HepG2 (cell line): Measurements from ENCODE around the gene ADGRV1. TPM values are rescaled to one million over a fixed set of nuclear protein-coding genes. Genes with fewer than 3 reads are reported as not detected.
A peak's percentile ranks its signal among the peaks of the same experiment; 100 is the strongest.

Source experiments
- ARNT ChIP-seq: fragments of 450-650 bp; IDR thresholded peaks from 2 replicates; pipeline ENCODE4 v1.6.1; 2017
- ELF1 ChIP-seq: sonication (generic); formaldehyde crosslinking; IDR thresholded peaks from 2 replicates; pipeline ENCODE4 v1.4.0; 2020; ENCODE audit warnings: missing genetic modification reagents
- EP300 ChIP-seq, 3 experiments: sonication (generic) in 1 of 3; formaldehyde crosslinking in 1 of 3; IDR thresholded peaks; 2 replicates each; pipeline versions ENCODE4 v1.5.1 to v1.6.1; 2011 to 2020; ENCODE audit warnings: low read depth in 2 of 3, low read length in 2 of 3, borderline replicate concordance in 1 of 3, improper control_type of control experiment in 1 of 3, mild to moderate bottlenecking in 1 of 3, missing genetic modification reagents in 1 of 3, moderate library complexity in 1 of 3
- HCFC1 ChIP-seq: fragments of 150-350 bp; IDR thresholded peaks from 2 replicates; pipeline ENCODE4 v1.6.1; 2014; ENCODE audit warnings: low read depth, low read length
- HDAC6 ChIP-seq: fragments of 200-600 bp; sonication (generic); IDR thresholded peaks from 2 replicates; pipeline ENCODE4 v1.7.0; 2017; ENCODE audit warnings: mild to moderate bottlenecking, antibody characterized with exemption, low read length, low read depth
- HNF4A ChIP-seq: sonication (generic); formaldehyde crosslinking; IDR thresholded peaks from 2 replicates; pipeline ENCODE4 v1.4.0; 2020; ENCODE audit warnings: missing genetic modification reagents
- HNF4G ChIP-seq, 2 experiments: sonication (generic) in 1 of 2; formaldehyde crosslinking in 1 of 2; IDR thresholded peaks; 2 replicates each; pipeline versions ENCODE4 v1.4.0 to v1.6.1; 2011 to 2020; ENCODE audit warnings: borderline replicate concordance in 2 of 2, low read depth in 2 of 2, mild to moderate bottlenecking in 2 of 2, low read length in 1 of 2, missing genetic modification reagents in 1 of 2, moderate library complexity in 1 of 2
- ISX ChIP-seq: sonication (generic); formaldehyde crosslinking; conservative IDR thresholded peaks from 2 replicates; pipeline ENCODE4 v1.5.0; 2020; ENCODE audit warnings: missing genetic modification reagents
- PAWR ChIP-seq: sonication (generic); formaldehyde crosslinking; IDR thresholded peaks from 2 replicates; pipeline ENCODE4 v1.4.0; 2020; ENCODE audit warnings: missing genetic modification reagents, mild to moderate bottlenecking, borderline replicate concordance
- REXO4 ChIP-seq: sonication (generic); formaldehyde crosslinking; IDR thresholded peaks from 2 replicates; pipeline ENCODE4 v1.8.0; 2022; ENCODE audit warnings: missing genetic modification reagents, mild to moderate bottlenecking, borderline replicate concordance
- SMAD1 ChIP-seq: sonication (generic); formaldehyde crosslinking; IDR thresholded peaks from 2 replicates; pipeline ENCODE4 v1.4.0; 2020; ENCODE audit warnings: missing genetic modification reagents, low read depth, mild to moderate bottlenecking, borderline replicate concordance
- TBX2 ChIP-seq: sonication (generic); formaldehyde crosslinking; IDR thresholded peaks from 2 replicates; pipeline ENCODE4 v1.5.0; 2020; ENCODE audit warnings: missing genetic modification reagents, mild to moderate bottlenecking, borderline replicate concordance
- TEAD2 ChIP-seq: sonication (generic); formaldehyde crosslinking; IDR thresholded peaks from 2 replicates; pipeline ENCODE4 v1.9.0; 2021; ENCODE audit warnings: missing genetic modification reagents
- ZBTB37 ChIP-seq: sonication (generic); formaldehyde crosslinking; IDR thresholded peaks from 2 replicates; pipeline ENCODE4 v1.4.0; 2020; ENCODE audit warnings: mild to moderate bottlenecking, missing genetic modification reagents
- ZMAT3 ChIP-seq: sonication (generic); formaldehyde crosslinking; conservative IDR thresholded peaks from 2 replicates; pipeline ENCODE4 v1.7.0; 2021; ENCODE audit warnings: missing genetic modification reagents
- ZNF710 ChIP-seq: sonication (generic); formaldehyde crosslinking; IDR thresholded peaks from 2 replicates; pipeline ENCODE4 v1.5.0; 2020; ENCODE audit warnings: mild to moderate bottlenecking, missing genetic modification reagents, borderline replicate concordance
- ZNF737 ChIP-seq: sonication (generic); formaldehyde crosslinking; IDR thresholded peaks from 2 replicates; pipeline ENCODE4 v1.5.0; 2020; ENCODE audit warnings: missing genetic modification reagents, mild to moderate bottlenecking, borderline replicate concordance
- ZNF747 ChIP-seq: sonication (generic); formaldehyde crosslinking; IDR thresholded peaks from 2 replicates; pipeline ENCODE4 v1.8.1; 2023; ENCODE audit warnings: missing genetic modification reagents, mild to moderate bottlenecking, borderline replicate concordance
- ZNF768 ChIP-seq: sonication (generic); formaldehyde crosslinking; IDR thresholded peaks from 2 replicates; pipeline ENCODE4 v1.4.0; 2020; ENCODE audit warnings: missing genetic modification reagents
- ZNF775 ChIP-seq: sonication (generic); formaldehyde crosslinking; IDR thresholded peaks from 2 replicates; pipeline ENCODE4 v1.4.0; 2020; ENCODE audit warnings: missing genetic modification reagents, mild to moderate bottlenecking, moderate library complexity, borderline replicate concordance
- ZNF839 ChIP-seq: sonication (generic); formaldehyde crosslinking; IDR thresholded peaks from 2 replicates; pipeline ENCODE4 v1.4.0; 2020; ENCODE audit warnings: missing genetic modification reagents, mild to moderate bottlenecking, borderline replicate concordance
- ZNF879 ChIP-seq: sonication (generic); formaldehyde crosslinking; IDR thresholded peaks from 2 replicates; pipeline ENCODE4 v1.8.1; 2023; ENCODE audit warnings: missing genetic modification reagents
- ZSCAN29 ChIP-seq: sonication (generic); formaldehyde crosslinking; conservative IDR thresholded peaks from 2 replicates; pipeline ENCODE4 v1.4.0; 2020; ENCODE audit warnings: mild to moderate bottlenecking, missing genetic modification reagents
- ZUFSP ChIP-seq: sonication (generic); formaldehyde crosslinking; IDR thresholded peaks from 2 replicates; pipeline ENCODE4 v1.9.0; 2021; ENCODE audit warnings: missing genetic modification reagents, mild to moderate bottlenecking, borderline replicate concordance
- polyA plus RNA-seq, 8 experiments: library from polyadenylated mRNA; depleted of rRNA in 3 of 8; stranded (reverse) in 7 of 8; unstranded in 1 of 8; fragments of >200 nt; fragmentation: Illumina TruSeq in 4 of 8; extraction: Trizol in 4 of 8; gene quantifications; 2 replicates each; pipeline versions ENCODE4 v1.2.1 to v1.2.3, GENCODE V29; 2011 to 2016; ENCODE audit warnings: low read depth in 4 of 8, missing spikeins in 1 of 8, mixed read lengths in 1 of 8; ENCODE audit not compliant: insufficient read depth in 1 of 8
- total RNA-seq, 5 experiments: library from RNA; depleted of rRNA; stranded (reverse); fragments of >200 nt; fragmentation: Illumina TruSeq; extraction: Trizol; gene quantifications; 2 replicates each; pipeline ENCODE4 v1.2.3, GENCODE V29; 2016; ENCODE audit warnings: low read depth in 1 of 5

The ADGRV1 gene
- total and polyA plus RNA-seq, 2 of the 13 experiments (the other 11 are each of a cell fraction or from before 2014, with no cell fraction given), result 1.7 to 3.9 TPM

GRCh38 chr5:91092859-91093783 lies 534.5 kb downstream of the ADGRV1 start (continued):
- TF ChIP-seq ZSCAN29, result no peak
- TF ChIP-seq ZNF839, result no peak
- no peak for TF ChIP-seq ZNF737 (CRISPR knock-in tag)
- no peak for TF ChIP-seq TEAD2 (CRISPR knock-in tag)
- TF ChIP-seq ZBTB37 (CRISPR knock-in tag), result no peak
- no peak for TF ChIP-seq REXO4 (CRISPR knock-in tag)
- no peak for TF ChIP-seq ARNT
- TF ChIP-seq ZNF775 (CRISPR knock-in tag), result no peak
- TF ChIP-seq ISX (CRISPR knock-in tag), result no peak
- no peak for TF ChIP-seq SMAD1 (CRISPR knock-in tag)
- TF ChIP-seq ZMAT3, result no peak
- TF ChIP-seq ZNF879 (CRISPR knock-in tag), result no peak
- no peak for TF ChIP-seq PAWR
- no peak for TF ChIP-seq ZNF747 (CRISPR knock-in tag)
- TF ChIP-seq HCFC1, result no peak
- TF ChIP-seq ZNF768 (CRISPR knock-in tag), result no peak
- 0 out of 4 replicates have a peak, but pooled peaks of 1 of the 2 experiments have one; percentile 9 for TF ChIP-seq EP300 (IDR thresholded peaks at IDR 0.05; ENCODE audit: low read depth in 2 of 2, low read length in 2 of 2)
- TF ChIP-seq EP300 (CRISPR knock-in tag; IDR thresholded peaks at IDR 0.05; ENCODE audit: borderline replicate concordance), result no peak
- no peak for TF ChIP-seq HNF4G (IDR thresholded peaks at IDR 0.05; ENCODE audit: borderline replicate concordance, low read depth, low read length)
- TF ChIP-seq HNF4G (CRISPR knock-in tag; IDR thresholded peaks at IDR 0.05; ENCODE audit: borderline replicate concordance, low read depth), result no peak
- TF ChIP-seq TBX2 (CRISPR knock-in tag), result no peak
- TF ChIP-seq HDAC6, result no peak
- TF ChIP-seq ZUFSP (CRISPR knock-in tag), result no peak
- peak; percentile 69 for TF ChIP-seq HNF4A
- TF ChIP-seq ZNF710 (CRISPR knock-in tag), result 0 out of 2 replicates have a peak, but pooled peaks have one; percentile 42
- no peak for TF ChIP-seq ELF1 (CRISPR knock-in tag)
